Body of pancreas (tissue), 4 donors: ENCODE results near the gene FAM89B.

Source experiments
- POLR2A ChIP-seq, 3 donors: fragments of 450-650 bp; IDR thresholded peaks; one replicate each; pipeline ENCODE4 v1.6.1; 2016; ENCODE audit warnings: antibody characterized with exemption in 3 of 3, mild to moderate bottlenecking in 2 of 3
- TF ChIP-seq, protein P1 (sequence below), 7 experiments: fragments of 450-650 bp in 4 of 7; fragments of 200-600 bp in 3 of 7; sonication (generic) in 3 of 7; IDR thresholded peaks; one replicate each; pipeline ENCODE4 v1.5.1; 2016 to 2019; ENCODE audit warnings: antibody characterized with exemption in 7 of 7

DNA sequence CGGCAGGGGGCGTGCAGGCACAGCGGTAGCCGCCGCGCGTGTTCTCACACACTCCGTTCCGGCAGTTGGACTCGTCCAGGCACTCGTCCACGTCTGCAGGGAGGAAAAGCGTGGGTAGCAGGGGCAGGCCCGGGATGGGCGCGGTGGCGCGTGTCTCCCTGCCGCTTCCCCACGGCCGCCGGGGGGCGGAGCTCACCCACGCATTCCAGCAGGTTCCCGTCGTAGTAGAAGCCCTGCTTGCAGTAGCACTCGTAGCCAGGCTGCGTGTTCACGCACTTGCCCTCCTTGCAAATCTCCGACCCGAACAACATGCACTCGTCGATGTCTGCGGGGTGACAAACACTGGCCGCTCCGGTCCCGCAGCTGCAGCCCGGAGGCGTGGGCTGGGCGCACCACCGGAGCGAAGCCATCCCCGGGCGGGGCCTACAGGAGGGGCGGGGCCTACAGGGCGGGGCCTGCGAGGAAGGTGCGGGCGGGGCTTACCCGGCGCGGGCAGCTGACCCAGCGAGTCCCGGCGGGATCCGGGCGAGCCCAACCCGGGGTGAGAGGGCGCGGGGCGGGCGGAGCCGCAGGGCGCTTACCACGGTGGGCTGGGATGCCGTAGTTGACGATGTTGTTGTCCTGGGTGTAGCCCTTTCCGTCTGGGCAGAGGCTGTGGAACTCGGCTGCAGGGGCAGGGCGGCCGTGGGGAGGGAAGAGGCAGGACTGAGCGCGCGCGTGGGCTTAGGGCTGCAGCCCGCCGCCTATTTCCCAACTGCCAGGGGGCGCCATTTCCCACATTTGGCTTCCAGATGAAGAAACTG lies 31.8 kb upstream of the FAM89B start:
- TF ChIP-seq POLR2A (IDR thresholded peaks at IDR 0.05): peak in 2 of 3 donors; percentile 42 to 49
- TF ChIP-seq, protein P1, sequence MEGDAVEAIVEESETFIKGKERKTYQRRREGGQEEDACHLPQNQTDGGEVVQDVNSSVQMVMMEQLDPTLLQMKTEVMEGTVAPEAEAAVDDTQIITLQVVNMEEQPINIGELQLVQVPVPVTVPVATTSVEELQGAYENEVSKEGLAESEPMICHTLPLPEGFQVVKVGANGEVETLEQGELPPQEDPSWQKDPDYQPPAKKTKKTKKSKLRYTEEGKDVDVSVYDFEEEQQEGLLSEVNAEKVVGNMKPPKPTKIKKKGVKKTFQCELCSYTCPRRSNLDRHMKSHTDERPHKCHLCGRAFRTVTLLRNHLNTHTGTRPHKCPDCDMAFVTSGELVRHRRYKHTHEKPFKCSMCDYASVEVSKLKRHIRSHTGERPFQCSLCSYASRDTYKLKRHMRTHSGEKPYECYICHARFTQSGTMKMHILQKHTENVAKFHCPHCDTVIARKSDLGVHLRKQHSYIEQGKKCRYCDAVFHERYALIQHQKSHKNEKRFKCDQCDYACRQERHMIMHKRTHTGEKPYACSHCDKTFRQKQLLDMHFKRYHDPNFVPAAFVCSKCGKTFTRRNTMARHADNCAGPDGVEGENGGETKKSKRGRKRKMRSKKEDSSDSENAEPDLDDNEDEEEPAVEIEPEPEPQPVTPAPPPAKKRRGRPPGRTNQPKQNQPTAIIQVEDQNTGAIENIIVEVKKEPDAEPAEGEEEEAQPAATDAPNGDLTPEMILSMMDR (IDR thresholded peaks at IDR 0.05): peak; percentile 67 to 97 (median 91)
